Heart right ventricle (tissue), 16 donors: ENCODE data around the gene AIG1. TPM values are rescaled to one million over a fixed set of nuclear protein-coding genes. Genes with fewer than 3 reads are reported as not detected.

ENCODE experiments used
- ATAC-seq, 8 donors: fragments of 200-7000 bp; cut with Tn5 transposase; one replicate each; pipeline ENCODE4 v1.9.1; 2020; ENCODE audit warnings: mild to moderate bottlenecking in 8 of 8, moderate library complexity in 8 of 8, moderate number of reproducible peaks in 1 of 8
- DNase-seq, 2 donors: peaks; one replicate each; pipeline ENCODE4 v3.0.0-alpha.2; 2020
- H3K27ac ChIP-seq, 10 donors: fragments of 200-600 bp; sonication (generic) in 2 of 10; one replicate each; pipeline versions ENCODE4 v1.5.0 to v1.8.0; 2020 to 2022; ENCODE audit warnings: mild to moderate bottlenecking in 3 of 10
- H3K27me3 ChIP-seq, 7 donors: fragments of 200-600 bp; one replicate each; pipeline ENCODE4 v1.8.0; 2021 to 2022; ENCODE audit warnings: mild to moderate bottlenecking in 2 of 7
- H3K36me3 ChIP-seq, 9 donors: fragments of 200-600 bp; sonication (generic) in 1 of 9; one replicate each; pipeline versions ENCODE4 v1.5.0 to v1.8.0; 2020 to 2022; ENCODE audit warnings: mild to moderate bottlenecking in 2 of 9
- H3K4me1 ChIP-seq, 9 donors: fragments of 200-600 bp; sonication (generic) in 1 of 9; one replicate each; pipeline versions ENCODE4 v1.5.0 to v1.8.0; 2020 to 2022; ENCODE audit warnings: mild to moderate bottlenecking in 4 of 9
- H3K4me3 ChIP-seq, 10 donors: fragments of 200-600 bp; sonication (generic) in 2 of 10; one replicate each; pipeline versions ENCODE4 v1.5.0 to v1.8.0; 2020 to 2022; ENCODE audit warnings: mild to moderate bottlenecking in 7 of 10, moderate library complexity in 2 of 10
- H3K9me3 ChIP-seq, 11 donors: fragments of 200-600 bp in 10 of 11; sonication (generic) in 2 of 11; one replicate each; pipeline versions ENCODE4 v1.5.0 to v1.8.0; 2013 to 2022; ENCODE audit warnings: mild to moderate bottlenecking in 2 of 11, control low read depth in 1 of 11, moderate library complexity in 1 of 11
- CTCF ChIP-seq, 9 donors: fragments of 200-600 bp; sonication (generic) in 2 of 9; IDR thresholded peaks; one replicate each; pipeline versions ENCODE4 v1.5.0 to v1.8.0; 2021 to 2022; ENCODE audit warnings: antibody characterized with exemption in 9 of 9, mild to moderate bottlenecking in 5 of 9, moderate library complexity in 1 of 9
- WGBS, 2 donors: extraction: QIAGEN DNeasy Blood & Tissue Kit; methylation state at CpG; one replicate each; pipeline ENCODE4 v1.1.7; 2013; ENCODE audit warnings: inconsistent platforms in 1 of 2; 5-methylcytosine and 5-hydroxymethylcytosine counted together
- intact Hi-C, 10 donors: fragments of 100-400 bp; cut with DNase I; formaldehyde crosslinking; loops; one replicate each; pipeline versions ENCODE4 v1.11.1 to v1.14.2; 2022
- polyA plus RNA-seq, 2 donors: library from polyadenylated mRNA; stranded (reverse); fragments of 200-250 nt; gene quantifications; one replicate each; pipeline ENCODE4 v1.2.3, GENCODE V29; 2013
- total RNA-seq, 10 donors: library from RNA; stranded (reverse); fragmentation: NEBNext Ultra II Directional in 3 of 10; extraction: Animal tissue kit (Norgen Biotek cat#: 25700) in 3 of 10; gene quantifications; one replicate each; pipeline versions ENCODE4 v1.2.1 to v1.2.4, GENCODE V29; 2021 to 2023
- donor health status: Arrhythmogenic right ventricular cardiomyopathy.
- donor health status: ischemic (EF 13 %, LVEDD 7.1; RV severe dilation, severe dysfunction).
- donor health status: healthy with polysubstance abuse.
- donor health status: DM: no; HTN: yes; CAD: no.
- donor health status: DM: no; HTN: no; CAD: no.
- donor health status: ischemic (EF 25% LVEDD 6.9; RV normal size, moderate dysfunction).
- donor health status: ischemic (EF 25% LVEDD 5.7; RV mildly dilated, moderate dysfunction).
- donor health status: healthy.
- donor health status: DM: yes; HTN: yes; CAD: no.
- donor health status: Ischemic cardiomyopathy.
- donor health status: ischemic (EF 35%, LVEDD 5.7; RV mildly dilated, moderate dysfunction).
- donor health status: nonischemic (EF 11% LVEDD 7.7; RV severe dilation, severe dysfunction).
- donor health status: DM: yes; HTN: yes; CAD: no.
- donor health status: PGD.
- donor health status: ischemic (EF 29% LVEDD 5.4; RV normal size, mild dysfunction).
- donor health status: nonischemic (EF 23%, LVEDD 6.1; RV moderate dilation, normal function).

AIG1 gene
- total and polyA plus RNA-seq, 12 donors: 17.4 to 83.2 (median 66.2) TPM

GRCh38 chr6:143021543-143021942, 39.1 kb upstream of the AIG1 start:
- intact Hi-C loops: loop anchor here in 2 of 10 donors (10.0 kb wide), 2 partner anchors 403 to 547 kb away; no protein-coding TSS in a partner anchor
- WGBS, 2 donors: 94% methylated on average over 6 of the region's 6 CpGs

GRCh38 chr6:143022587-143022986, 38.1 kb upstream of the AIG1 start:
- H3K9me3 ChIP-seq: no peaks in the 10 kb centered on the region
- no peak for TF ChIP-seq CTCF (IDR thresholded peaks at IDR 0.05)
- no peaks in the 10 kb centered on the region for H3K4me1 ChIP-seq
- no peaks in the 10 kb centered on the region for H3K36me3 ChIP-seq
- intact Hi-C loops: loop anchor here in 2 of 10 donors (10.0 kb wide), 2 partner anchors 402 to 548 kb away; no protein-coding TSS in a partner anchor
- 63 to 86% methylated on average over 2 of the region's 2 CpGs for WGBS, 2 donors
- no peak overlapping the region for H3K27ac ChIP-seq
- no peak for DNase-seq
- no peak overlapping the region for H3K4me3 ChIP-seq
- no peak for ATAC-seq
- no peaks in the 10 kb centered on the region for H3K27me3 ChIP-seq

More at GRCh38 chr6:143021543-143021942, 39.1 kb upstream of the AIG1 start:
- DNase-seq (no peak), ATAC-seq (no peak)
- no peak overlapping the region for H3K27ac ChIP-seq
- H3K4me3 ChIP-seq: no peak overlapping the region
- peaks cover 0 to 7% (median 0%) of the 10 kb centered on the region in 11 donors for H3K9me3 ChIP-seq
- no peaks in the 10 kb centered on the region for H3K27me3 ChIP-seq
- no peak for TF ChIP-seq CTCF (IDR thresholded peaks at IDR 0.05)
- no peaks in the 10 kb centered on the region for H3K36me3 ChIP-seq
- no peaks in the 10 kb centered on the region for H3K4me1 ChIP-seq

GRCh38 chr6:143023695-143024094, 37.0 kb upstream of the AIG1 start:
- no peaks in the 10 kb centered on the region for H3K36me3 ChIP-seq
- no peaks in the 10 kb centered on the region for H3K4me1 ChIP-seq
- no peaks in the 10 kb centered on the region for H3K9me3 ChIP-seq
- H3K27me3 ChIP-seq: no peaks in the 10 kb centered on the region
- DNase-seq (no peak), ATAC-seq (no peak)
- intact Hi-C loops: loop anchor here in 2 of 10 donors (10.0 kb wide), 2 partner anchors 401 to 549 kb away; no protein-coding TSS in a partner anchor
- WGBS, 2 donors: 71 to 86% methylated on average over 1 of the region's 1 CpG
- no peak for TF ChIP-seq CTCF (IDR thresholded peaks at IDR 0.05)
- no peak overlapping the region for H3K27ac ChIP-seq
- no peak overlapping the region for H3K4me3 ChIP-seq

GRCh38 chr6:143024977-143025376, 35.7 kb upstream of the AIG1 start:
- intact Hi-C loops: loop anchor here in 6 of 10 donors (5.0 to 10.0 kb wide), 5 partner anchors 73 to 550 kb away; partner anchors contain the start of gene HIVEP2 (in 2 of the 6)
- DNase-seq: no peak
- no peak for TF ChIP-seq CTCF (IDR thresholded peaks at IDR 0.05)
- no peaks in the 10 kb centered on the region for H3K4me1 ChIP-seq
- H3K9me3 ChIP-seq: no peaks in the 10 kb centered on the region
- no peak overlapping the region for H3K4me3 ChIP-seq
- no peak overlapping the region for H3K27ac ChIP-seq
- H3K27me3 ChIP-seq: no peaks in the 10 kb centered on the region
- no peak for ATAC-seq
- H3K36me3 ChIP-seq: no peaks in the 10 kb centered on the region
